ENCODE results near the gene GAS2.

DNA sequence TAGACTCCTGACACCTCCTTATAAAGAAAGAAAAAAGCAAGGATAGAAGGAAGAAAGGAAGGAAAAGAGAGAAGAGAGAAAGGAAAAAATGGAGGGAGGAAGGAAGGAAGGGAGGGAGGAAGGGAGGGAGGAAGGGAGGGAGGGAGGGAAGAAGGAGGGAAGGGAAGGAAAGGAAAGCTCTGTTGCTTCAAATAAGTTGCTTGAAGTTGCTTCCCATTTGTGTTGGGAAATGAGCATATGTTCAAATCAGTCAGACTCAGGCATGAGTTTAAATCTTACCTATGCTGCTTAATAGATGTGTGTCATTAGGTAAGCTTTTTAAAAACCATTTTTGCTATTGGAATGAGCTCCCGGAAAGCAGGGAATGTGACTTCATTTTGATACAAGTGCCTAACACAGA lies 6.6 kb upstream of the GAS2 start:
- TF ChIP-seq CTCF (IDR thresholded peaks at IDR 0.05) (no peak), EZH2 (IDR thresholded peaks at IDR 0.05; ENCODE audit: borderline replicate concordance, insufficient read depth, low read depth, low read length, poor library complexity, severe bottlenecking) (no peak)

All from B cell (primary cell).